Natural killer cell treated with Interleukin-12 subunit alpha and Interleukin-12 subunit beta and Interleukin-15 and Interleukin-18, amount 100 ng/mL, for 72 hours (primary cell): ENCODE data around the gene TMEM212. TPM values are rescaled to one million over a fixed set of nuclear protein-coding genes. Genes with fewer than 3 reads are reported as not detected.

Experiments
- ATAC-seq, 2 donors: fragments of 150-1000 bp; cut with Tn5 transposase in 1 of 2; sonication (Bioruptor Pico), chemical (Tn5 transposase) in 1 of 2; 2 replicates each; pipeline ENCODE4 v1.10.0; 2021
- DNase-seq: peaks from one replicate; pipeline ENCODE4 v3.0.0; 2022; ENCODE audit warnings: low spot score
- H3K27ac Mint-ChIP-seq, 2 donors: 1 replicate in 1 of 2; 2 replicates in 1 of 2; pipeline ENCODE4 v1.8.0; 2022; ENCODE audit warnings: mixed read lengths in 2 of 2, mild to moderate bottlenecking in 1 of 2, moderate library complexity in 1 of 2
- H3K27me3 Mint-ChIP-seq, 2 donors: 1 replicate in 1 of 2; 2 replicates in 1 of 2; pipeline ENCODE4 v1.8.0; 2022; ENCODE audit warnings: mixed read lengths in 2 of 2
- H3K36me3 Mint-ChIP-seq: one replicate; pipeline ENCODE4 v1.8.0; 2022; ENCODE audit warnings: mixed read lengths
- H3K4me1 Mint-ChIP-seq, 2 donors: 1 replicate in 1 of 2; 2 replicates in 1 of 2; pipeline ENCODE4 v1.8.0; 2022; ENCODE audit warnings: low read depth in 2 of 2, mixed read lengths in 2 of 2, mild to moderate bottlenecking in 1 of 2
- H3K4me3 Mint-ChIP-seq: one replicate; pipeline ENCODE4 v1.8.0; 2022; ENCODE audit warnings: mixed read lengths
- H3K9me3 Mint-ChIP-seq: 2 replicates; pipeline ENCODE4 v1.8.0; 2022; ENCODE audit warnings: mixed read lengths
- total RNA-seq, 2 donors: library from RNA; stranded (reverse); gene quantifications; one replicate each; pipeline ENCODE4 v1.2.3, GENCODE V29; 2022

TMEM212 gene
- total RNA-seq, 2 donors from 2014 or later, result not detected

- Mint-ChIP-seq H3K9me3 (no peaks in the 10 kb centered on the region), H3K36me3 (no peaks in the 10 kb centered on the region), H3K27ac (no peak overlapping the region), H3K4me1 (peaks cover 7 to 9% of the 10 kb centered on the region in 2 donors), H3K4me3 (no peak overlapping the region), H3K27me3 (peaks cover 0 to 2% of the 10 kb centered on the region in 2 donors)
- no peak for DNase-seq
- no peak for ATAC-seq
Observed at GRCh38 chr3:171833789-171834460, 9.2 kb upstream of the TMEM212 start.

GRCh38 chr3:171834461-171834801 lies 8.7 kb upstream of the TMEM212 start:
- no peak for ATAC-seq
- Mint-ChIP-seq H3K36me3 (no peaks in the 10 kb centered on the region), H3K4me3 (no peak overlapping the region), H3K4me1 (peaks cover 4% of the 10 kb centered on the region in 2 donors), H3K27me3 (peaks cover 0 to 2% of the 10 kb centered on the region in 2 donors), H3K9me3 (no peaks in the 10 kb centered on the region), H3K27ac (no peak overlapping the region)
- DNase-seq, result no peak

- Mint-ChIP-seq H3K9me3 (no peaks in the 10 kb centered on the region), H3K36me3 (no peaks in the 10 kb centered on the region), H3K4me3 (no peak overlapping the region), H3K27me3 (peaks cover 0 to 2% of the 10 kb centered on the region in 2 donors), H3K4me1 (peaks cover 0 to 4% of the 10 kb centered on the region in 2 donors), H3K27ac (no peak overlapping the region)
- ATAC-seq (no peak), DNase-seq (no peak)
Observed at GRCh38 chr3:171835116-171835515, 8.0 kb upstream of the TMEM212 start.

- H3K27me3 Mint-ChIP-seq, result peaks cover 0 to 6% of the 10 kb centered on the region in 2 donors
- DNase-seq (no peak), ATAC-seq (no peak)
- no peak overlapping the region for H3K27ac Mint-ChIP-seq
- H3K9me3 Mint-ChIP-seq, result no peaks in the 10 kb centered on the region
- H3K4me3 Mint-ChIP-seq, result no peak overlapping the region
- peaks cover 0 to 4% of the 10 kb centered on the region in 2 donors for H3K4me1 Mint-ChIP-seq
- H3K36me3 Mint-ChIP-seq, result no peaks in the 10 kb centered on the region
Observed at GRCh38 chr3:171835613-171836012, 7.5 kb upstream of the TMEM212 start.

GRCh38 chr3:171836855-171837254 lies 6.3 kb upstream of the TMEM212 start:
- H3K36me3 Mint-ChIP-seq, result no peaks in the 10 kb centered on the region
- H3K4me3 Mint-ChIP-seq, result no peak overlapping the region
- DNase-seq (no peak), ATAC-seq (no peak)
- H3K4me1 Mint-ChIP-seq, result peaks cover 0 to 4% of the 10 kb centered on the region in 2 donors
- no peaks in the 10 kb centered on the region for H3K9me3 Mint-ChIP-seq
- no peak overlapping the region for H3K27ac Mint-ChIP-seq
- H3K27me3 Mint-ChIP-seq, result peaks cover 7 to 11% of the 10 kb centered on the region in 2 donors

GRCh38 chr3:171837698-171838097 lies 5.5 kb upstream of the TMEM212 start:
- Mint-ChIP-seq H3K4me3 (no peak overlapping the region), H3K4me1 (peaks cover 0 to 4% of the 10 kb centered on the region in 2 donors), H3K36me3 (no peaks in the 10 kb centered on the region), H3K27me3 (peaks cover 7 to 11% of the 10 kb centered on the region in 2 donors), H3K27ac (no peak overlapping the region), H3K9me3 (no peaks in the 10 kb centered on the region)
- ATAC-seq (no peak), DNase-seq (no peak)

GRCh38 chr3:171838218-171838720 lies 4.9 kb upstream of the TMEM212 start:
- ATAC-seq (no peak), DNase-seq (no peak)
- H3K27me3 Mint-ChIP-seq, result peaks cover 7 to 11% of the 10 kb centered on the region in 2 donors
- peaks cover 0 to 4% of the 10 kb centered on the region in 2 donors for H3K4me1 Mint-ChIP-seq
- no peak overlapping the region for H3K4me3 Mint-ChIP-seq
- H3K9me3 Mint-ChIP-seq, result no peaks in the 10 kb centered on the region
- no peak overlapping the region for H3K27ac Mint-ChIP-seq
- H3K36me3 Mint-ChIP-seq, result no peaks in the 10 kb centered on the region

- Mint-ChIP-seq H3K4me1 (peaks cover 0 to 4% of the 10 kb centered on the region in 2 donors), H3K36me3 (no peaks in the 10 kb centered on the region), H3K4me3 (no peak overlapping the region), H3K27ac (no peak overlapping the region), H3K27me3 (peaks cover 7 to 11% of the 10 kb centered on the region in 2 donors), H3K9me3 (no peaks in the 10 kb centered on the region)
- ATAC-seq (no peak), DNase-seq (no peak)
Observed at GRCh38 chr3:171839270-171839669, 3.9 kb upstream of the TMEM212 start.

GRCh38 chr3:171840445-171840810 lies 2.7 kb upstream of the TMEM212 start:
- ATAC-seq (no peak), DNase-seq (no peak)
- Mint-ChIP-seq H3K9me3 (no peaks in the 10 kb centered on the region), H3K27me3 (peaks cover 7 to 11% of the 10 kb centered on the region in 2 donors), H3K4me1 (peaks cover 0 to 4% of the 10 kb centered on the region in 2 donors), H3K27ac (no peak overlapping the region), H3K4me3 (no peak overlapping the region), H3K36me3 (no peaks in the 10 kb centered on the region)

GRCh38 chr3:171840811-171841619 lies 2.1 kb upstream of the TMEM212 start:
- ATAC-seq, result no peak

GRCh38 chr3:171841620-171842000 lies 1.5 kb upstream of the TMEM212 start:
- Mint-ChIP-seq H3K36me3 (no peaks in the 10 kb centered on the region), H3K27me3 (peaks cover 7 to 11% of the 10 kb centered on the region in 2 donors), H3K27ac (no peak overlapping the region), H3K4me3 (no peak overlapping the region), H3K4me1 (peaks cover 0 to 12% of the 10 kb centered on the region in 2 donors), H3K9me3 (no peaks in the 10 kb centered on the region)
- no peak for ATAC-seq
- no peak for DNase-seq

More at GRCh38 chr3:171840811-171841619, 2.1 kb upstream of the TMEM212 start:
- DNase-seq, result no peak
- no peak overlapping the region for H3K27ac Mint-ChIP-seq
- H3K9me3 Mint-ChIP-seq, result no peaks in the 10 kb centered on the region
- H3K4me3 Mint-ChIP-seq, result no peak overlapping the region
- H3K36me3 Mint-ChIP-seq, result no peaks in the 10 kb centered on the region
- peaks cover 0 to 6% of the 10 kb centered on the region in 2 donors for H3K4me1 Mint-ChIP-seq
- peaks cover 7 to 11% of the 10 kb centered on the region in 2 donors for H3K27me3 Mint-ChIP-seq

GRCh38 chr3:171844873-171845272 lies 1.7 kb downstream of the TMEM212 start:
- no peak for ATAC-seq
- no peak for DNase-seq
- H3K4me1 Mint-ChIP-seq, result peaks cover 0 to 17% of the 10 kb centered on the region in 2 donors
- no peak overlapping the region for H3K27ac Mint-ChIP-seq
- H3K36me3 Mint-ChIP-seq, result no peaks in the 10 kb centered on the region
- peaks cover 7 to 14% of the 10 kb centered on the region in 2 donors for H3K27me3 Mint-ChIP-seq
- H3K4me3 Mint-ChIP-seq, result no peak overlapping the region
- no peaks in the 10 kb centered on the region for H3K9me3 Mint-ChIP-seq

- no peak for ATAC-seq
- DNase-seq, result no peak
- H3K27ac Mint-ChIP-seq, result no peak overlapping the region
- no peaks in the 10 kb centered on the region for H3K36me3 Mint-ChIP-seq
- H3K4me1 Mint-ChIP-seq, result peaks cover 0 to 17% of the 10 kb centered on the region in 2 donors
- H3K4me3 Mint-ChIP-seq, result no peak overlapping the region
- no peaks in the 10 kb centered on the region for H3K9me3 Mint-ChIP-seq
- peaks cover 7 to 12% of the 10 kb centered on the region in 2 donors for H3K27me3 Mint-ChIP-seq
Observed at GRCh38 chr3:171845481-171846284, 2.5 kb downstream of the TMEM212 start.
